ENCODE measurements around the gene WNT1.

Gene WNT1

DNA sequence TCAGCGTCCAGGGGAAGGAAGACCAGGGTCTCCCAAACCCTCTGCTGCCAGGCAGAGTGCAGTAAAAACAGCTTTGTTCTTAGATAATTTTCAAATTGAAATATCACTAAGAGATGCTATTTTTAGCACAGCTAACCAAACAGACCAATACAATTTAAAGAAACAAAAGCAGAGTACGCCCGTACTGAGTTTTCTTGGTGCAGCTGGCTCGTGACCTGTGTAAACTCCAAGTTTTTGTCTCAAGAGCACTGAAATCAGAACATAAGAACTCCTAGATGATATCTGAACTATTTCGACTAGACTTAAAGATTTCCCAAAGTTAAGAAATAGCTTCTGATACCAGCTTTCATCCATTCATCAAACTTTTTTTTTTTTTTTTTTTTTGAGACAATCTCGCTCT is 31.2 kb upstream of the WNT1 start:
- no peaks in the 10 kb centered on the region for H3K27me3 ChIP-seq (ENCODE audit: insufficient read depth, low read depth)
- H3K36me3 ChIP-seq (ENCODE audit: insufficient read depth): no peaks in the 10 kb centered on the region
- H3K27ac ChIP-seq: no peak overlapping the region
- peaks cover 3% of the 10 kb centered on the region for H3K4me1 ChIP-seq (ENCODE audit: low read depth, poor library complexity, severe bottlenecking)
- H3K4me2 ChIP-seq: no peak overlapping the region
- H4K20me1 ChIP-seq (ENCODE audit: insufficient read depth): no peaks in the 10 kb centered on the region
- H3K4me3 ChIP-seq (IDR thresholded peaks at IDR 0.05; ENCODE audit: insufficient read depth, low read depth, low read length): no peak overlapping the region
- no peak overlapping the region for H3K9ac ChIP-seq
- no peak for TF ChIP-seq CTCF (conservative IDR thresholded peaks at IDR 0.05; ENCODE audit: low read depth, low read length)
- peaks cover 40% of the 10 kb centered on the region for H3K79me2 ChIP-seq (ENCODE audit: insufficient read depth, low read depth)
- no peak overlapping the region for H2AFZ ChIP-seq (ENCODE audit: low read depth)

DNA sequence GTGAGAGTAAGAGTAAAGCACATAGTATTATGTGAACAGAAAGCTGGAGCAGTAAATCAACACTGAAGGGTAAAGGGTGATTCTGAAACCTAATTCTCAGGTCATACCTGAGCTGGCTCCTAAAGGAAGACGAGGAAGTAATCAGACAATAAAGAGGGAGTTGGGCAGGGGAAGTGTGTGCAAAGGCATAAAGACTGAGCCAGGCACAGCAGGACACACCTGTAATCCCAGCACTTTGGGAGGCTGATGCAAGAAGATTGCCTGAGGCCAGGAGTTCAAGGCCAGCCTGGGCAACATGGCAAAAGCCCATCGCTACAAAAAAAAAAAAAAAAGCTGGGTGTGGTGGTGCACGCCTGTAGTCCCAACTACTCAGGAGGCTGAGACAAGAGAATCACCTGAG is 30.4 kb upstream of the WNT1 start:
- Histone ChIP-seq H3K27me3 (ENCODE audit: insufficient read depth, low read depth) (no peaks in the 10 kb centered on the region), H4K20me1 (ENCODE audit: insufficient read depth) (no peaks in the 10 kb centered on the region), H3K79me2 (ENCODE audit: insufficient read depth, low read depth) (peaks cover 48% of the 10 kb centered on the region), H3K4me3 (IDR thresholded peaks at IDR 0.05; ENCODE audit: insufficient read depth, low read depth, low read length) (no peak overlapping the region), H3K36me3 (ENCODE audit: insufficient read depth) (no peaks in the 10 kb centered on the region), H3K4me2 (no peak overlapping the region), H3K4me1 (ENCODE audit: low read depth, poor library complexity, severe bottlenecking) (peaks cover 9% of the 10 kb centered on the region), H3K9ac (no peak overlapping the region), H2AFZ (ENCODE audit: low read depth) (no peak overlapping the region), H3K27ac (no peak overlapping the region)
- no peak for TF ChIP-seq CTCF (conservative IDR thresholded peaks at IDR 0.05; ENCODE audit: low read depth, low read length)

GRCh38 chr12:48952691-48953090 is 25.4 kb upstream of the WNT1 start:
- Histone ChIP-seq H3K4me2 (no peak overlapping the region), H3K27ac (no peak overlapping the region), H3K4me3 (IDR thresholded peaks at IDR 0.05; ENCODE audit: insufficient read depth, low read depth, low read length) (no peak overlapping the region), H3K79me2 (ENCODE audit: insufficient read depth, low read depth) (peaks cover 80% of the 10 kb centered on the region), H2AFZ (ENCODE audit: low read depth) (no peak overlapping the region), H3K4me1 (ENCODE audit: low read depth, poor library complexity, severe bottlenecking) (peaks cover 44% of the 10 kb centered on the region), H4K20me1 (ENCODE audit: insufficient read depth) (no peaks in the 10 kb centered on the region), H3K36me3 (ENCODE audit: insufficient read depth) (no peaks in the 10 kb centered on the region), H3K27me3 (ENCODE audit: insufficient read depth, low read depth) (no peaks in the 10 kb centered on the region), H3K9ac (no peak overlapping the region)
- TF ChIP-seq CTCF (conservative IDR thresholded peaks at IDR 0.05; ENCODE audit: low read depth, low read length): no peak

DNA sequence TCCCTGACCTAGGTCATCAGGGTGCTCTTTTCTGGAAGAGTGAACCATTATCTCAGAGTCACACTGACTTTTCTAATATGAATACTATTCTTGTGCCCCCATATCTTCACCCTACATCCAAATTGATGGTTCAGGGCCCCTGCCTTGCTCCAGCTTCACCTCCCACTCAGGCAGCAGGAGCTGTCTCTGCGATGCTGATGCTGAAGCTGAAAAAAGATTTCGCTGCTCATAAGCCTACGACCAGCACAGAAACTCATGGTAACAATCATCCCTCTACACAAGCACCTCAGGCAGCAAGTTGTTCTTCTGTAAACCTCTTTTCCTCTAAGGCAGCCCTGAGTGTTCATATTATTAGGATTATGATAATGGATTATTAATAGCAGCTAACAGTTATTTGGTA is 24.1 kb upstream of the WNT1 start:
- Histone ChIP-seq H3K9ac (no peak overlapping the region), H3K79me2 (ENCODE audit: insufficient read depth, low read depth) (peaks cover 71% of the 10 kb centered on the region), H3K27me3 (ENCODE audit: insufficient read depth, low read depth) (no peaks in the 10 kb centered on the region), H3K4me3 (IDR thresholded peaks at IDR 0.05; ENCODE audit: insufficient read depth, low read depth, low read length) (no peak overlapping the region), H2AFZ (ENCODE audit: low read depth) (no peak overlapping the region), H3K4me2 (no peak overlapping the region), H3K36me3 (ENCODE audit: insufficient read depth) (no peaks in the 10 kb centered on the region), H4K20me1 (ENCODE audit: insufficient read depth) (no peaks in the 10 kb centered on the region), H3K27ac (no peak overlapping the region), H3K4me1 (ENCODE audit: low read depth, poor library complexity, severe bottlenecking) (peaks cover 49% of the 10 kb centered on the region)
- no peak for TF ChIP-seq CTCF (conservative IDR thresholded peaks at IDR 0.05; ENCODE audit: low read depth, low read length)
